ENCODE results near the gene FOXL1. TPM values are rescaled to one million over a fixed set of nuclear protein-coding genes. Genes with fewer than 3 reads are reported as not detected.

Gene FOXL1
- total RNA-seq, 1 donor from 2014 or later = 0.38 TPM

DNA sequence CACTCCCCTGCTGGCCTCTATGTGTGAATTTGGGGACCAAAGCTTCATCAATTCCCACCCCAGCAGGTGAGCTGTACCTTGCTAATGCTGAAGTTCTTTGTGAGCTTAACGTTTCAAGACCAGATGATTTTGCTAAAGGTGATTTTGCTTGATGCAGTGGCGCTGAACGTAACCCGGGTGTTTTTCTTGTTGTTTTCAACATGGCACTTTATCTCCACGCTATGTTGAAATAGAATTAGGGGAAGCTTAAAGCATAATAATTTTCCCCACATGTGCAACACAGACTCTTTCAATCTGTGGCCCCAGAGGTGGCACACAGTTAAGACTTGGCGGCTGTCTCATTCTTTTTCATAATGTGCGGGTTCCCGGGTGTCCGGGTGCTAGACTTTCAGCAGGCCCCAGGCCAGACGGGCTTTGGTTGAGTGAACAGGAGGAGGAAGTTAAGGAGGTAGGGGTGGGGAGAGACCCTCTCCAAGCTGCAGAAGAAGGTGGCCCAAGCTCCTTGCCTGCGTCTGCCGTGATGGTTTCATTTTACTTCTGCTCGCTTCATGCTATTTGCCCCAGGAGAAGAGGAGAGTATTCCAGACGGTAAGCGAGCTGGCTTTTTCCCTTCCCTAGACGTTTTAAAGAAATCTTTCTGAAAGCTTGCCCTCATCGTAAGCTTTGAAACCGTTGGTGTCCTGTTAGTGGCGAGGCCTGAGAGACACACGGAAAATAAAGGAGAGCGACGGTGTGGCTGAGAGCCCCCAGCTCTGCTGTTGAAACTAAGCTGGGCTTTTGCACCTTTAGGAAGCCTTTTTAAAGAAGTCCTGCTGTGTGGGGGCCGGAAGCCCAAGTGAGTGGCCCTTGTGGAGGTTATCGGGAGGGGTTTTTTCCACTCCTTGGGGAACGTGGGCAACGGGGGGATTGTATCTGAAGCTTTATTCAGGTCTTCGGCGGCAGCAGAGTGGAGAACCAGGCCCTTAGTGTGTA is 7.5 kb upstream of the FOXL1 start:
- Histone ChIP-seq H3K36me3 (no peaks in the 10 kb centered on the region), H3K9me3 (replicated peaks) (no peaks in the 10 kb centered on the region), H3K4me1 (peaks cover 42% of the 10 kb centered on the region), H3K27me3 (ENCODE audit: low read depth) (peaks cover 100% of the 10 kb centered on the region), H3K27ac (replicated peaks) (peak overlapping the region; percentile 88), H3K4me3 (peak overlapping the region; percentile 69)
- DNase-seq = no peak
- no peak for TF ChIP-seq CTCF (IDR thresholded peaks at IDR 0.05; ENCODE audit: borderline replicate concordance)
- intact Hi-C loops (cut with micrococcal nuclease) = no loop called here

DNA sequence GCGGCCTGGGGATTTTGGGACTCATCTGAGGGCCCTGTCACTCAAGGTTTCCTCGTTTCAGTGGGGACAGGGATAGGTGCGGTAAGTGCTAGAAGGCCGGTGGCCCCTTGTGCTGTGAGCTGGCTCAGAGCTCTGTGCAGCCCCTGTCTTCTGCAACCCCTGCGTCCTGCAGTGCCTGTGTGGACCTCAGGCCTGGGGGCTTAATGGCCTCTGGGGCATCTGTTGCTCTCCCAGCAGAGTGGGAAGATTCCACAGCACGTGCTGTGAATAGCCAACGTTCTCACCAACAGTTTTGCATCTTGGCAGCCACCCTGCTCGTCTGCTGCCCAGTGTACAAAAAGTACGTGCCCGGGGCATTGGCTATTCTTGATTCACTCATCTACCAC is 6.8 kb upstream of the FOXL1 start:
- no peaks in the 10 kb centered on the region for H3K36me3 ChIP-seq
- H3K27me3 ChIP-seq (ENCODE audit: low read depth) = peaks cover 100% of the 10 kb centered on the region
- DNase-seq = no peak
- peak overlapping the region; percentile 88 for H3K27ac ChIP-seq (replicated peaks)
- H3K9me3 ChIP-seq (replicated peaks) = no peaks in the 10 kb centered on the region
- no peak for TF ChIP-seq CTCF (IDR thresholded peaks at IDR 0.05; ENCODE audit: borderline replicate concordance)
- intact Hi-C loops (cut with micrococcal nuclease) = no loop called here
- H3K4me3 ChIP-seq = peak overlapping the region; percentile 69
- peaks cover 43% of the 10 kb centered on the region for H3K4me1 ChIP-seq

DNA sequence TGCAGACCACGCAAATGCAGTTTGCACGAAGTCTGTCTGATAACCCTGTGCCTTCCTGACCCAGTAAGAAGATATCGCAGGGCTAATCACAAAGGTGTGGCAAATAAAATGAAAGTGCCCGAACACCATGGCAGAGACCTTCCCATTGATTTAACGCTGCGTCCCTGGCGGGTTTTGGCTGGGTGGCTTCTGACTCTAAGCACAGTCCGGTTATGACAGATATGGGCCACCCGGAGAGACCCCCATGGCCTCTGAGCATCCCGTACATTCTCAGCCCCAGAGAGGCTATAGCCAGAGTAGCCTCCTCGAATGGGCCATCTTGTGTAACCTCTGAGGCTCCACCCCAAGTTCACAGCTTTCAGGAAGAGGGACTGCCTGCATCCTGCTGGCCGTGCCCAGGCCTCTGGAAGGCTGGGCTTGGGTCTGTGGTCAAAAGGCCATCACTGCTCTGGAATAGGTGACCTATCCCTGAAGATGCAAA is 6.3 kb upstream of the FOXL1 start:
- DNase-seq = no peak
- peak overlapping the region; percentile 88 for H3K27ac ChIP-seq (replicated peaks)
- no peak for TF ChIP-seq CTCF (IDR thresholded peaks at IDR 0.05; ENCODE audit: borderline replicate concordance)

GRCh38 chr16:86572606-86573005 is 5.7 kb upstream of the FOXL1 start:
- Histone ChIP-seq H3K27me3 (ENCODE audit: low read depth) (peaks cover 100% of the 10 kb centered on the region), H3K4me1 (peaks cover 40% of the 10 kb centered on the region), H3K9me3 (replicated peaks) (no peaks in the 10 kb centered on the region), H3K4me3 (peak overlapping the region; percentile 69), H3K36me3 (no peaks in the 10 kb centered on the region), H3K27ac (replicated peaks) (peak overlapping the region; percentile 88)
- intact Hi-C loops (cut with micrococcal nuclease) = no loop called here
- TF ChIP-seq CTCF (IDR thresholded peaks at IDR 0.05; ENCODE audit: borderline replicate concordance) = no peak
- no peak for DNase-seq

More for the DNA sequence above, 6.3 kb upstream of the FOXL1 start:
- intact Hi-C loops (cut with micrococcal nuclease) = no loop called here
- Histone ChIP-seq H3K4me1 (peaks cover 45% of the 10 kb centered on the region), H3K27me3 (ENCODE audit: low read depth) (peaks cover 100% of the 10 kb centered on the region), H3K36me3 (no peaks in the 10 kb centered on the region), H3K9me3 (replicated peaks) (no peaks in the 10 kb centered on the region), H3K4me3 (peak overlapping the region; percentile 69)

DNA sequence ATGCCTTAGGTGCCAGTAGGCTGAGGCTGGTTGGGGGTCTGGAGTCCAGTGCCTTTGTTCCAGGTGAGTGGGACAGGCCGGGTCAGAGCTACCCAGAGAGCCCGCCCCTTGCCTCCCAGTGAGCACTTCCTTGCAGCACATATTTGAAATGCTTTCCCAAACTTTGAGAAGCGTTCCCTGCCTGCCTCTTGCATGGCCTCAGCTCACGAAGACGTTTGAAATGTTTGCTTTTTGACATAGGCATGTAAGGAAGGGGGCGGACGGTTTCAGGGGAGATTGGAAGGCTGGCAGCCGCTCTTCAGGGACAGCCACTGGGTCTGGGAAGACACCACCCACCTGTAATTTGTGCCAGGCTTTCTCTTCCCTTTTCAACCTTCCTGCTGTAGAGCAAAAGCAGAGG is 5.1 kb upstream of the FOXL1 start:
- no peak for TF ChIP-seq CTCF (IDR thresholded peaks at IDR 0.05; ENCODE audit: borderline replicate concordance)
- H3K27me3 ChIP-seq (ENCODE audit: low read depth) = peaks cover 100% of the 10 kb centered on the region
- no peak for DNase-seq
- peak overlapping the region; percentile 88 for H3K27ac ChIP-seq (replicated peaks)
- H3K9me3 ChIP-seq (replicated peaks) = no peaks in the 10 kb centered on the region
- H3K4me3 ChIP-seq = no peak overlapping the region
- intact Hi-C loops (cut with micrococcal nuclease) = no loop called here
- H3K36me3 ChIP-seq = no peaks in the 10 kb centered on the region
- H3K4me1 ChIP-seq = peaks cover 40% of the 10 kb centered on the region
